ENCODE measurements around the gene GLG1.
A peak's percentile ranks its signal among the peaks of the same experiment; 100 is the strongest.

Gene GLG1

GRCh38 chr16:74637742-74638453 lies 31.0 kb upstream of the GLG1 start:
- no peak for FAIRE-seq
- no peak for DNase-seq (ENCODE audit: insufficient read length, low spot score)
- TF ChIP-seq POLR2A (IDR thresholded peaks at IDR 0.05; ENCODE audit: low read depth, low read length), result no peak
- no peak for TF ChIP-seq TAF1 (IDR thresholded peaks at IDR 0.05; ENCODE audit: low read depth, low read length)
- no peak for TF ChIP-seq SPI1 (IDR thresholded peaks at IDR 0.05; ENCODE audit: low read depth, low read length)
- TF ChIP-seq POU2F2 (IDR thresholded peaks at IDR 0.05; ENCODE audit: low read depth, low read length), result no peak
- TF ChIP-seq PAX5 (IDR thresholded peaks at IDR 0.05; ENCODE audit: insufficient read depth, low read length, severe bottlenecking), result no peak
- no peak for TF ChIP-seq POLR2AphosphoS5 (IDR thresholded peaks at IDR 0.05; ENCODE audit: low read depth, low read length)

GRCh38 chr16:74635303-74635702 lies 28.4 kb upstream of the GLG1 start:
- no peak for DNase-seq (ENCODE audit: insufficient read length, low spot score)
- FAIRE-seq, result no peak
- TF ChIP-seq PAX5 (IDR thresholded peaks at IDR 0.05; ENCODE audit: insufficient read depth, low read length, severe bottlenecking) (no peak), POLR2AphosphoS5 (IDR thresholded peaks at IDR 0.05; ENCODE audit: low read depth, low read length) (no peak), POLR2A (IDR thresholded peaks at IDR 0.05; ENCODE audit: low read depth, low read length) (no peak)

- TF ChIP-seq POLR2AphosphoS5 (IDR thresholded peaks at IDR 0.05; ENCODE audit: low read depth, low read length), result no peak
- DNase-seq (ENCODE audit: insufficient read length, low spot score) (no peak), FAIRE-seq (no peak)
These were observed 26.8 kb upstream of the GLG1 start for GRCh38 chr16:74633686-74634085.

GRCh38 chr16:74627506-74628220 lies 20.7 kb upstream of the GLG1 start:
- DNase-seq (ENCODE audit: insufficient read length, low spot score), result no peak
- FAIRE-seq, result no peak
- TF ChIP-seq SPI1 (IDR thresholded peaks at IDR 0.05; ENCODE audit: low read depth, low read length) (no peak), POU2F2 (IDR thresholded peaks at IDR 0.05; ENCODE audit: low read depth, low read length) (no peak), POLR2A (IDR thresholded peaks at IDR 0.05; ENCODE audit: low read depth, low read length) (no peak), PAX5 (IDR thresholded peaks at IDR 0.05; ENCODE audit: insufficient read depth, low read length, severe bottlenecking) (no peak), POLR2AphosphoS5 (IDR thresholded peaks at IDR 0.05; ENCODE audit: low read depth, low read length) (no peak), TAF1 (IDR thresholded peaks at IDR 0.05; ENCODE audit: low read depth, low read length) (no peak)

GRCh38 chr16:74626741-74627416 lies 20.0 kb upstream of the GLG1 start:
- FAIRE-seq, result no peak
- no peak for DNase-seq (ENCODE audit: insufficient read length, low spot score)
- TF ChIP-seq POLR2AphosphoS5 (IDR thresholded peaks at IDR 0.05; ENCODE audit: low read depth, low read length) (no peak), SPI1 (IDR thresholded peaks at IDR 0.05; ENCODE audit: low read depth, low read length) (no peak), POU2F2 (IDR thresholded peaks at IDR 0.05; ENCODE audit: low read depth, low read length) (no peak), PAX5 (IDR thresholded peaks at IDR 0.05; ENCODE audit: insufficient read depth, low read length, severe bottlenecking) (no peak), POLR2A (IDR thresholded peaks at IDR 0.05; ENCODE audit: low read depth, low read length) (no peak), TAF1 (IDR thresholded peaks at IDR 0.05; ENCODE audit: low read depth, low read length) (no peak)

GRCh38 chr16:74625500-74626350 lies 18.8 kb upstream of the GLG1 start:
- TF ChIP-seq SPI1 (IDR thresholded peaks at IDR 0.05; ENCODE audit: low read depth, low read length) (no peak), POLR2A (IDR thresholded peaks at IDR 0.05; ENCODE audit: low read depth, low read length) (no peak), PAX5 (IDR thresholded peaks at IDR 0.05; ENCODE audit: insufficient read depth, low read length, severe bottlenecking) (no peak), TAF1 (IDR thresholded peaks at IDR 0.05; ENCODE audit: low read depth, low read length) (no peak), POU2F2 (IDR thresholded peaks at IDR 0.05; ENCODE audit: low read depth, low read length) (no peak), POLR2AphosphoS5 (IDR thresholded peaks at IDR 0.05; ENCODE audit: low read depth, low read length) (no peak)
- FAIRE-seq (no peak), DNase-seq (ENCODE audit: insufficient read length, low spot score) (no peak)

GRCh38 chr16:74623839-74624235 lies 16.9 kb upstream of the GLG1 start:
- DNase-seq (ENCODE audit: insufficient read length, low spot score) (no peak), FAIRE-seq (no peak)
- TF ChIP-seq POLR2A (IDR thresholded peaks at IDR 0.05; ENCODE audit: low read depth, low read length), result no peak
- TF ChIP-seq PAX5 (IDR thresholded peaks at IDR 0.05; ENCODE audit: insufficient read depth, low read length, severe bottlenecking), result no peak
- TF ChIP-seq POLR2AphosphoS5 (IDR thresholded peaks at IDR 0.05; ENCODE audit: low read depth, low read length), result no peak
- no peak for TF ChIP-seq TAF1 (IDR thresholded peaks at IDR 0.05; ENCODE audit: low read depth, low read length)

- FAIRE-seq (peak; percentile 85), DNase-seq (ENCODE audit: insufficient read length, low spot score) (no peak)
These were observed 16.4 kb upstream of the GLG1 start for GRCh38 chr16:74623214-74623838.

More at GRCh38 chr16:74623214-74623838, 16.4 kb upstream of the GLG1 start:
- TF ChIP-seq POLR2A (IDR thresholded peaks at IDR 0.05; ENCODE audit: low read depth, low read length) (no peak), TAF1 (IDR thresholded peaks at IDR 0.05; ENCODE audit: low read depth, low read length) (no peak), SPI1 (IDR thresholded peaks at IDR 0.05; ENCODE audit: low read depth, low read length) (no peak), POU2F2 (IDR thresholded peaks at IDR 0.05; ENCODE audit: low read depth, low read length) (no peak), PAX5 (IDR thresholded peaks at IDR 0.05; ENCODE audit: insufficient read depth, low read length, severe bottlenecking) (no peak), POLR2AphosphoS5 (IDR thresholded peaks at IDR 0.05; ENCODE audit: low read depth, low read length) (no peak)

Data from GM12891 (cell line).